Fibroblast of skin of scalp (primary cell): ENCODE data around the gene KHDC4. TPM values are rescaled to one million over a fixed set of nuclear protein-coding genes. Genes with fewer than 3 reads are reported as not detected.

Experiments
- DNase-seq: peaks from one replicate; pipeline ENCODE4 v3.0.0-alpha.2; 2013
- polyA plus RNA-seq, 2 experiments: library from polyadenylated mRNA; unstranded; fragments of 120-200 nt; gene quantifications; one replicate each; pipeline ENCODE4 v1.2.1, GENCODE V29; 2013; ENCODE audit not compliant: insufficient read length in 2 of 2

KHDC4 gene
- polyA plus RNA-seq (2013, experiment 1 of 2; ENCODE audit: insufficient read length), result 23.0 TPM
- 21.3 TPM for polyA plus RNA-seq (2013, experiment 2 of 2; ENCODE audit: insufficient read length)

GRCh38 chr1:155934097-155934935 lies at the start of gene KHDC4:
TSS of gene KHDC4 (minus strand) at chr1:155934413. CDS start at chr1:155934373, 40 bp downstream.
- DNase-seq, result peak; percentile 99

DNA sequence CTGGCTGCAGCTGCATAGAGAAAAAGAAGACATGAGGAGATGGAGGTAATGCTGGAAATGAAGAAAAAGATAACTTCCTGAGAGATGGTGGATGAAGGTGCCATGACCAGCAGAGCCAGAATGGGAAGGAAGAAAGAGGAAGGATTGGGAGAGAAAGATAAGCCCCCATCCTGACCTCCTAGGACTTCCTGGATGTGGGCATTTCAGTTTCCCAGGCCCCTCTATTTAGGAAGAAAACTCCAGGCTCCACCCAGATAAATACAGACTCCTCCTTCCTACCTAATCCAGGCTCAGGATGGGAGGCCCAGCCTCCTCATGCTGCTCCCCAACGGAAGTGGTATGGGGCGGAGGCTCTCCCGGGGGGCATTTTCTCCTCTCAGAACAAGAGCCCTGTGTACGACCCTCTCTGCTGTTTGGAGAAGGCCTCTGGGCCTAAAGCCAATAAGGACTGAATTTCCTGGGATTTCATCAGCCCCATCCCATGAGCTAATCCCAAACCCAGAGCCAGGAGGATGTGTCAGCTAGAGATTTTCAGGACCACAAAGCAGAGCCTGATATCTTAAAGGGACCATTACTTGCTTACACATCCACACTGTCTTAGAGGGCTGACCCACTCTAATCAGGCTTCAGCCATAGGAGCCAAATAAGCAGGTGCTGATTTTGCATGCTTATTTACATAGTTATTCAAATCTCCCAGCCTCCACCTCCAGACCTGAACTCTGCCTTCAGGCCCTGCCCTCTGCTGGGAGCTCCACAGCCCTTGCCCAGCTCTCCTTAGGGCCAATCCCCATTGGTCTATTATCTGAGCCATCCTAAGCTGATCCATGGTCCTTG lies 49.2 kb upstream of the KHDC4 start:
- DNase-seq, result peak; percentile 100

GRCh38 chr1:155982106-155982505 lies 47.9 kb upstream of the KHDC4 start:
- DNase-seq, result no peak

DNA sequence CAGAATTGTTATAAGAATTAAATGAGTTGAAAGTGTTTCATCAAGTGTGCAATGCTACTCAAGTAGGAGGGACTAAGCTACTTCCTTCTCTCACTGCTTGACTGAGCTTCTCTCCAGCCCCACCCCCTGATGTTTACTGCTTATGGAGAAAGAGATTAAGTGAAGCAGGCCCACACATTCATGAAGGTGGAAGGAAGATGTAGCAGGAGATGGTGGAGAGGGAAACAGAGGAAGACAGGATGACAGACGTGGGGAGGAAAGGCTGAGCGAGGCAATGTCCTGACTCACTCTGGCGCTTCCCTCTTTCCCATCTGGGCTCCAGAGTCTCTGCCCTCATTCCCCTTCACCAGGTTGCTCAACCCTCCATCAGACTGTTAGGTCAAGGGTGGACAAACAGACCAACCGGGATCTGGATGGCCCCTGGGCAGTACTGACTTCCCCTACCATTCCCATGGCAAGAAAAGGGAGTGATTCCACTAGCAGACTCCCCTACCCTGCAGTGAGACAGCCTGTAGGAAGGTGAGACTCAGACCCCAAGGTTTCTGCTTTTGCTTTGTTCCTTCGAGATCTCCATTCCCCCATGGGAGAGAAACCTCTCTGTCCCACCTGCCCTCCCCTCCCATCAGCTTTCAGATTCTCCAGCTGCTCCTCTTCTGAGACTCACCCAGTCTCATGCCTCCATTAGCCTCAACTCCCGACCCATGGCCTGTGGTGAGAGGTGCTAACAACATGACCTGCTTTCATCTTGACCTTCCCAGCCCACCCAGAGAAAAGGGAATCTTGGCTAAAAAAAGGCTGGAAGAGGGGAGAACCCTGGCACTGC lies 47.3 kb upstream of the KHDC4 start:
- DNase-seq, result peak; percentile 56

- peak; percentile 49 for DNase-seq
Measured at GRCh38 chr1:155979597-155980343, 45.6 kb upstream of the KHDC4 start.

- peak; percentile 60 for DNase-seq
Measured at GRCh38 chr1:155978973-155979429, 44.8 kb upstream of the KHDC4 start.

DNA sequence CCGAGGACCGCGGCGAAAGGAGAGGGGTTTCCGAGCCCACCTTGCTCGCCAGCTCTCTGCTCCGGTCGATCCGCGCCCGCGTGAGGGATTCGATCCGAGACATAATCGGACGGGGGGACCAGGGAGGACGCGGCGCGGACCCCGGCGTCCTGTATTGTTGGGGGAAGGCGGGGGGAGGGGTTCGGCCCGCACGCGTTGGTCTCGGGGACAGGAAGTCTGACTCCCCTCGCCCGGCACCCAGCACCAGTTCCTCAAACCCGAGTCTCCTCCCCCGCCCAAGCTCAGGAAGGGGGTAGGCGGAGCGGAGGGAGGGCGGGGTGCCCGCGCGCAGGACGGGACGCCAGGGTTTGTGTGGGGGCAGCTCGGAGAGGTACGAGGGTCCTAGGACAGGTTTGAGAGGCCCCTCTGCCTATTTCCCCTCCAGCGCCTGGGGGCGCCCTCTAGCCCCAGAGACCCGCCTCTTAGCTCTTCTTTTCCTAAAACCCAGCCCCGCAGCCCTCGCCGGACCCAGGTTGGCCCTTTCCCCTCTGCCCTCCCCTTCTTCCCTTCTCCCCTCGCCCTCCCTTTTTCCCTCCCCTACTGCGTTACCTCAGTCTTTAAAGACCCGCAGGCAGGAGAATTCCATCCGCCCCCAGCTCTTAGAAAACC lies 44.2 kb upstream of the KHDC4 start, which contains the start of gene ARHGEF2:
TSS of gene ARHGEF2 (minus strand) at position 223 of the 648 bp plus-strand sequence. CDS start at position 103, 120 bp downstream.
- peak; percentile 84 for DNase-seq

- DNase-seq, result peak; percentile 33
Measured at GRCh38 chr1:155977690-155978324, 43.6 kb upstream of the KHDC4 start.

GRCh38 chr1:155976913-155977689 lies 42.9 kb upstream of the KHDC4 start:
- no peak for DNase-seq

GRCh38 chr1:155976062-155976912 lies 42.1 kb upstream of the KHDC4 start:
- DNase-seq, result peak; percentile 92

- DNase-seq, result no peak
Measured at GRCh38 chr1:155975375-155976061, 41.3 kb upstream of the KHDC4 start.

DNA sequence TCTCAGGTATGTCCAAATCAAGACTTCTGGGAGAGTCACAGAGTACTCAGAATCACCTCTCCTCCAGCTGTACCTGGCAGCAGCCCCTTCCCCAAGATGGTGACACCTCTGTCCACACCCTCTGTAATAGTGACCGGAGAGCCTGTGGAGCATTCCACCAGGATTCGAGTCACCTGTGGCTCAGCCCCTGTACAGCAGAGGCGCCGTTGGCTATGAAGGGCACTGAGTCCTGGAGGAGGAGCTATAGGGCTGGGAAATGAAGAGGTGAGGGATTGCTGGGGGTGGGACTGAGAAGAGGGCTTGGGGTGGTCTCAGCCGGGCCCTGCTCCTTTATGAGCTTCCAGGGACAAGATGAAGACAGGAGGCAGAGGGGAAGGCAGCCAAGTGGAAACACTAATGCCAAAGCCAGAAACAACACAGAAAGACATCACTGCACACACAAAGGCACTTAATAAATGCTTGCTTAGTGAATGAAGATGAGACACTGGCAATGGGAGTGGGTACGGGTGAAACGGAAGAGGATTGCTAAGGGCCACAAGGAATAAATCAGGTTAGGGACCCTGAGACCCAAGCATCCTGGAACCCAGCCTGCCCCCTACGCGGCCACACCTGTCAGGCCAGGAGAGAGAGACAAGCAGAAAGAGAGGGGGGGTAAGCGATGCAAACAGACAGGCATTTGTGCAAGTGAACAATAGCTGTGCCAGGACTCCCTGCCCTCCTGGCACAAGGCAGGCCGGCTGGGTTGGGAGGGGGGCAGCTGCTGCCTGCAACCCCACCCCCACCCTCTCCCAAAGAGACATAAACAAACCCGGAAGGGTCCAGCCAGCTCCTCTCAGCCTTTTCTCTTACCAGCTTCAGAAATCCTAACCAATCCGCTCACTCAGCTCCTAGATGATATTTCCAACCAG lies 40.2 kb upstream of the KHDC4 start:
- DNase-seq, result no peak

DNA sequence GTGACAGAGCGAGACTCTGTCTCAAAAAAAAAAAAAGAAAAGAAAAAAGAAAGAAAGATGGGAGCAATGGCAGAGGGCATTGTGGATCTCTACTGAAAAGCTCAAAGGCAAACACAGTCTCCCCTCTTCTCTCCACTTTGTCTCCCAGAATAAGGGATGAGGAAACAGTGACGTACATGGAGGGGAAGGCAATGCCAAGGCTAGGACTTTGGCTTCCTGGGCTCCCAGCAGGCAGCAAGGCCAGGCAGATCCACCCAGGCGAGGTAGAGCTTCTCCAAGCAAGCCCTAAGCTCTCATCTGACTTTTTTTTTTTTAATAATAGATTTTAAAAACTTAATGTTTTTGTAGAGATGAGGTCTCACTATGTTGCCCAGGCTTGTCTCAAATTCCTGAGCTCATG lies 39.5 kb upstream of the KHDC4 start:
- DNase-seq, result no peak

- no peak for DNase-seq
Measured at GRCh38 chr1:155971910-155972809, 37.9 kb upstream of the KHDC4 start.

DNA sequence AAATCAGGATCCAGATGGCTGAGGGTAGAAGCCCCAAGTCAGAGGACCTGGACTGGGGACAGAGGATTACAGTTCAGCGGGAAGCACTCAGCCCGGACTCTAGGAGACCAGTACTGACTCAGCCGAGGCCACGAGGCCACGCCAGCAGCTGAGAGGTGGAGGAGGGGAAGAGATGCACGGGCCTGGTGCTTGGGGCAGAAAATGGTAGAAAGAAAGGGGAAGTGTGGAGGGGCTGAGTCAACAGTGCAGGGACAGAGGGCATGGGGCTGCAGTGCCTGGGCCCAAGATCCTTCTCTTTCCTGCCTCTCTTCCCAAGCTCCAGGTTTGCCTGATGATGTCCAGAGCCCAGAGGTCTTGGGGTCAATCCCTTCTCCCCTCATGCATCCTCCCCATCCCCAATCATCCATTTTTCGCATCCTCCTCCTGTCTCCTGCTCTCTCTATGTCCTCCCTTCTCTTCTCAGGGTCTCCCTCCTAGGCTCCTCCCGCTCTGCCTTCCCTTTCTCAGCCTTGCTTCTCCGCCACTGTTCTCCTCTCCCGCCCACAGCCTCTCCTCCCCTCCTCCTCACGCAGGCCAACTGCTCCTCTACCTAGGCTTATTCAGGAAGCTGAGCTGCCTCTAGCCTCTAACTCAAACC lies 36.4 kb upstream of the KHDC4 start:
- peak; percentile 74 for DNase-seq
